ENCODE results near the gene WDR18.

The WDR18 gene, protein sequence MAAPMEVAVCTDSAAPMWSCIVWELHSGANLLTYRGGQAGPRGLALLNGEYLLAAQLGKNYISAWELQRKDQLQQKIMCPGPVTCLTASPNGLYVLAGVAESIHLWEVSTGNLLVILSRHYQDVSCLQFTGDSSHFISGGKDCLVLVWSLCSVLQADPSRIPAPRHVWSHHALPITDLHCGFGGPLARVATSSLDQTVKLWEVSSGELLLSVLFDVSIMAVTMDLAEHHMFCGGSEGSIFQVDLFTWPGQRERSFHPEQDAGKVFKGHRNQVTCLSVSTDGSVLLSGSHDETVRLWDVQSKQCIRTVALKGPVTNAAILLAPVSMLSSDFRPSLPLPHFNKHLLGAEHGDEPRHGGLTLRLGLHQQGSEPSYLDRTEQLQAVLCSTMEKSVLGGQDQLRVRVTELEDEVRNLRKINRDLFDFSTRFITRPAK

DNA sequence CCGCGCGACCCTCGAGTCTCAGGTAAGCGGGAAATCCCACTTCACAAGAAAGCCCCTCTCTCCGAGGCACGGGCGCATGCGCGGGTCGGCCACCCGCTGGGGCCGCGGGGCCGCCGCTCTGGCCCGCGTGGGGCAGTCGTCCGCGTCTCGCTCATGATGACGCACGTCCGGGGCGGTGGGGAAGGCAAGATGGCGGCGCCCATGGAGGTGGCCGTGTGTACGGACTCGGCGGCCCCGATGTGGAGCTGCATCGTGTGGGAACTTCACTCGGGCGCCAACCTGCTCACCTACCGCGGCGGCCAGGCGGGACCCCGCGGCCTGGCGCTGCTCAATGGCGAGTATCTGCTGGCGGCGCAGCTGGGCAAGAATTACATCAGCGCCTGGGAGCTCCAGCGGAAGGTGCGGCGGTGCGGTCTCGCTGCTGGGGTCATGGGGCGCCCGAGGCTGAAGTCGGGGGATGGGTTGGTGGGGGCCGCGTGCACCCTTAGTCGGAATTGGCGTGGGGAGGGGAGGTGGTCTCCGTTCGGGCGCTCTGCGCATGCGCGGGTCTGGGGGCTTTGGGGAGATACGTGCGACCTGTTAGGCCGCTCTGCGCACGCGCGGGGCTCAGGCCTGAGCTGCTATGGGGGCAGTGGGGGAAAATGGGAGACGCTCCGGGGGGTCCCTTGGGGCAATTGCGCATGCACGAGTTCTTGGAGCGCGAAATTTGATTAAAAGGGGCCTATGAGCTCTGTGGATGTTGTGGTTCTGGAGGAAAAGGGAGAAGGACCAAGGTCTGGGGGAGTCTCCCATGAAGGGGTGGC is at the start of gene WDR18:
TSS of gene WDR18 (plus strand) at position 181 of the 803 bp plus-strand sequence. CDS start at position 190, 9 bp downstream.
- DNase-seq (ENCODE audit: low spot score), result peak; percentile 89

DNA sequence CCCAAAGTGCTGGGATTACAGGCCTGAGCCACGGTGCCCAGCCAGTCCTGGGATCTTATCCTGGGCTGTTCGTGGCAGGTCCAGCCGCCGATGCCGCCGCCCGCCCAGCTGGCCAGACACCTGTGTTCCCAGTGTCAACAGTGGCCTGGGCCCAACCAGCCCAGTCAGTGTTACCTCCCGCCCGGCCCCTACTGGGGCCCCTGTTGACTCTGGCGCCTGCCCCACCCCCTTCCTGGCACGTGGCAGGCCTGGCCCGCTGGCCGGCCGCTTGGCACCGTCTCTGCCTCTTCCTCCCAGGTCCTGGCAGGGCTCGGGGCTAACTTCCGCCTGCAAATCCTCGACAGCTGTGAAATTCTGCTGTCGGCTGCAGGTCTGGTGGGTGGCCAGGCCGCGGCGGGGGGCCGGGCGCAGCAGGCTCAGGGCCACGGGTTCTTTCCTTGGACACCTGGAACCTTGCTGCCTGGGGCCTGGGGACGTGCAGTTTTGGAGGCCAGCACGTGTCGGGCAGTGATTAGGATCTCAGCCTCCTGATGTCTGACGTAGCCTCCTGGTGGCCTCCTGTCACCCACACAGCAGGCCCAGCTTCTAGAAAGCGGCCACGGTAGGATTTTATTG is 49.2 kb upstream of the WDR18 start:
- DNase-seq (ENCODE audit: low spot score), result no peak

DNA sequence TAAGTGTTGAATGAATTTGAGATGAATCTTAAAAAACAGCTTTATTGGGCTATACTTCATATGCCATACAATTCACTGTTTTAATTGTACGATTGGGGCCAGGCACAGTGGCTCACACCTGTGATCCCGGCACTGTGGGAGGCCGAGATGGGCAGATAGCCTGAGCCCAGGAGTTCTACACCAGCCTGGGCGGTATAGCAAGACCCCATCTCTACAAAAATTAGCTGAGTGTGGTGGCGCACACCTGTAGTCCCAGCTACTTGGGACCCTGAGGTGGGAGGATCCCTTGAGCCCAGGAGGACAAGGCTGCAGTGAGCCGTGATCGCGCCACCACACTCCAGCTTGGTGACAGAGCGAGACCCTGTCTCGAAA is 48.0 kb upstream of the WDR18 start:
- no peak for DNase-seq (ENCODE audit: low spot score)

DNA sequence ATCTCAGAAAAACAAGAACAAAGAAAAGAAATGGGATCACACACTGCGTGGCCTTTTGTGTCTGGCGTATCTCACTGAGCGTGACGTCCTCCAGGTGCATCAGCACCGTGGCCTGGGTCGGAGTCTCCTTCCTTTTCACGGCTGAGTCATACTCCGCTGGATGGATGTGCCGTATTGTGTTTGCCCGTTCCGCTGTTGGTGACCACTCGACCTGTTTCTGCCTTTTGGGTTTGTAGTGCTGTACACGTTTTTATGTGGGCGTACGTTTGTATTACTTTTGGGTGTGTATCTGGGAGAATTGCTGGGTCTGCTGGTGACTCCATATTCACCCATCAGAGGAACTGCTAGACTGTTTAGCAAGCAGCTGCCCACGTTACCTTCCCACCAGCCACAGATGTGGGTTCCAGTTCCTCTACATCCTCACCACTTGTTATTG is 46.9 kb upstream of the WDR18 start:
- peak; percentile 48 for DNase-seq (ENCODE audit: low spot score)

DNA sequence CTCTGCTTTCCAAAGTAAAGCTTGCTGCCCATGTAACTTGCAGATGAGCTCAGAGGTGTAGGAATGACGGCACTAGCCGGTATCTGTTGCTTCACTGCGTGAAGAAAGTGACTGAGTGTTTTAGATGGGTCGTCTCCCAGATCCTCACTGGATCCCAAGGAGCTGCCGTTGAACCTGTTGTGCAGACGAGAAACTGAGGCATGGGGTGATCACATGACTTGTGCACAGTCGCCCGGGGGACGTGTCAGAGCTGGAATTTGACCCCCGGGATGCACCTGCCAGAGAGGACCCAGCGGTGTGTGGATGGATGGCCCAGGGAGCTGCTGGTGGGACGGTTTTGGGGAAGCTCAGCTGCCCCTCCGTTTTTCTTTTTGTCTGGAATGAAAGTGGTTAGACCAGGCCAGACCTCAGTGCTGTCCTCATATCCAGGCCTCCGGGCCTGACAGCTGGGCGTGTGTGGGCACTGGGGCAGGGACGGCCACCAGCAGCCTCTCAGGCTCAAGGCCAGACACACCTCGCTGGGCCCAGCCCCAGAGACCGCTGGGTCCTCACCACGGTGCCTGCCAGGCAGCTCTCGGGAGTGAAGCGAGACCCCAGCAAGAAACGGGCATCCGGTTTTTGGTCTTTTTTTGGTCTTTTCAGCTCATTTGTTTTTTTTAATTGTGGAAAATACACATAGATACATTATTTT is 45.8 kb upstream of the WDR18 start:
- DNase-seq (ENCODE audit: low spot score), result no peak

DNA sequence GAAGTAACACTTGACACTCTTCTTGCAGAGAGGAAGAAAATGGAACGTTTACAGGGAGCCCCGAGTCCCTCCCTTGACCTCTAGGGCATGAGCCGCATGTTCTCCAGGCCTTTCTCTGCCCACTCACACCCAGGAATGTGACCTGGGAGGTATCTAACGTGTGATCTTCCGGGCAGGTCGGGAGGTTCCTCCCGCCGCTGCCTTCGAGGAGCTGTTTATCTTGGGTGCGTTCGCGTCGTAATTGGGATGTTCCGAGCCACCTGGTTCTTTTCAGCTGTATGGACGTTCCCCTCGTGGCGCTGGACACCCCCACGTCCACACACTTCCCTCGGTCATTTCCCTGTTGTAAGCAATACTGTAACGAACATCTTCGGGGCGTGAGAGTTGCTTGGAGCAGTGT is 44.7 kb upstream of the WDR18 start:
- no peak for DNase-seq (ENCODE audit: low spot score)

DNA sequence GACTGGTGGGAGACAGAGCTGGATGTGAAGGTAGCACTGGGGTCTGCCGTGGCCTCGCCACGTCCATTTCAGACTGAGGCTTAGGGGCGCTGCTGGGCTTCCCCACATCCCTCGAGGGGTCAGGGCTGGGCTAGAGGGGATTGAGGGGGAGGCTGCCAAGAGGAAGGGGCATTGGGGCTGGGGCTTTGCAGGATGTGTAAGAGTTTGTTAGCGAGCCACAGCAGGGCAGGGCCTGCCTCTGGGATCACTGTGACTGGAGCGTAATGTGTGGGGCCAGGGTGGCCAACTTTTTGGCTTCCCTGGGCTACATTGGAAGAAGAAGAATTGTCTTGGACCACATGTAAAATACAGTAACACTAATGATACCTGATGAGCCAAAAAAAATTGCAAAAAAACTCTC is 44.2 kb upstream of the WDR18 start:
- no peak for DNase-seq (ENCODE audit: low spot score)

DNA sequence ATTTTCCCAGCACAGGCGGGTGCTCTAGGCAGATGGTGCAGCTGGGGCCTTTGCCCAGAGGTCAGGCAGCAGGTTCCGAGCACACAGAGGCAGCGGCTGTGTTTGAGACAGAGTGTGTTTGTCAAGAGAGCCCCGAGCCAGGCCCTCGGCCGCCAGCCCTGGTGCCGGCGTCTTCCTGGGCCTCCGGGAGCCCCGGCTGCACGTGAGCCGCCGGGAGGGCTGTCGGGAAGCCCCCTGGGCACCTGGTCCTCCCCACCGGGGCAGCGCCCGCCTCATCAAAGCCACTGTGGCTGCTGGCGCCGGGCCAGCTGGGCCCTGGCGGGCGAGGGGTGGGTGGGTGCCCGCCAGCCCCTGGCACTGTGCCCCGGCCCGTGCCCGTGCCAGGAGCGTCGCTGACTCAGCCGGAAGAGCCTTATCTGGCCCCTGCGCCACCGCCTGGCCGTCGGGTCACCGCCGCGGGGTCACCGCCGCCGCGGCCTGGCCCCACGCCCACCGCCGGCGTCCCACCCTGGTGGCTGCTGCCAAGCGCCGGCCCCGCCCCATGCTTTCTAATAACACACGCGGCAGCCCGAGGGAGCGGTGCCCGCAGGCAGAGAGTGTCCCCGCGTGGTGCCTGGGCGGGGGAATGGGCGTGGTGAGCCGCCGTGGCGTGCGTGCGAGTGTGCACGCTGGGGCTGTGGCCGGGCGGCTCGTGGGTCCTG is 43.4 kb upstream of the WDR18 start:
- DNase-seq (ENCODE audit: low spot score), result peak; percentile 74

DNA sequence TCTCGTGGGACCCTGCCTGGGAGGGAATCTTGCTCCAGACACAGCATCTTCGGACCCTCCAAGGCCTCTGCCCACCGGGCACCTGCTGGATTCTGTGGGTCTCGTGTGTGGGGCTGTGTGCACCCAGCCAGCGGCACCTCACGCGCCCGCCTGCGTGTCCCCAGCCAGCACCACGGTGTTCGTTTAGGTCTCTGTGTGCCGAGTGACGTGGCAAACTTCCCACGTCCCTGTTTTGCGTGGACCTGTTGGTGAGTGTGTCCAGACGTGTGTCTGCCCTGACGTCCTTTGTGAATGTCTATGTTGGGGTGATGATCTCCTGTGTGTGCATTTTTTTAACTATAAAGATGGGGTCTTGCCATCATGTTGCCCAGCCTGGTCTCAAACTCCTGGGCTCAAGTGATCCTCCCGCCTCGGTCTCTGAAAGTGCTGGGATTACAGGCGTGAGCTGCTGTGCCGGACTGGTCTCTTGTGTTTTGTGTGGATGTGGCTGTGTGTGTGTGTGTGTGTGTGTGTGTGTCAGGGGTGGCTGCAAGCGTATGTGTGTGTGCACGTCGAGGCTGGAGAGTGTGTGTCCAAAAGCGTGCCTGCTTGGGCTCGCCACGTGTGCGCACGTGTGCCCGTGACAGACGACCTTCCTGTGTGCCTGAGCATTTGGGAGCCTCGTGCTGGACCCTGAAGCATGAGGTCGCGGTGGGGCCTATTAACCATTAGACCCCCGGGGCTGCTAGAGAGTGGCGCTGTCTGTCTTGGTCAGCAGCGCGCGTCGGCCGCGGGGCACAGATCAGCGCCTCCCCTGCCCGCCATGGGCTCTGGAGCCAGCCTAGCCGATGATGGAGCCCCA is 42.6 kb upstream of the WDR18 start:
- no peak for DNase-seq (ENCODE audit: low spot score)

DNA sequence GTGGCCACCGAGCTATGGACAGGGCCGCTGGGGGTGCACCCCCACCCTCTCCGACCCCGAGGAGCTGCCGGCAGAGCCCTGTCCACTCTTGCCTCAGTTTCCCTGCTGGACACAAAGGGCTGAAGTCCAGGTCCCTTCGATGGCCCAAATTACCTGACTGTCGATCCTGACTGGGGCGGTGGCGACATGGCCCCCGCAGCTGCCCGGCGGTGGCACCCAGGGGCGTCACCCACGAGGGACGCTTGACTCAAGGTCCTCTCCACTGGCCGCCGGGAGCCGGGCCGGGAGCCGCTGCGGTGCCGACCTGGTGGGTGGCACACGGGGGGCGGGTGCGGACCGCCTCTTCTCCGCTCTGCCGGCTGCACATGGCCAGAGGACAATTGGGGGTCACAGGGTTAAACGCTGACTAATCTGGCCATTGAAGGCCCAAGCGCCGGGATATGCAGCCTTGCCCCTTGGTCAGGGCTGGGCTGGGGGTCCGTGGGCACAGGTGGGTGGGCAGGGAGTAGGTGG is 42.0 kb upstream of the WDR18 start:
- DNase-seq (ENCODE audit: low spot score), result no peak

DNA sequence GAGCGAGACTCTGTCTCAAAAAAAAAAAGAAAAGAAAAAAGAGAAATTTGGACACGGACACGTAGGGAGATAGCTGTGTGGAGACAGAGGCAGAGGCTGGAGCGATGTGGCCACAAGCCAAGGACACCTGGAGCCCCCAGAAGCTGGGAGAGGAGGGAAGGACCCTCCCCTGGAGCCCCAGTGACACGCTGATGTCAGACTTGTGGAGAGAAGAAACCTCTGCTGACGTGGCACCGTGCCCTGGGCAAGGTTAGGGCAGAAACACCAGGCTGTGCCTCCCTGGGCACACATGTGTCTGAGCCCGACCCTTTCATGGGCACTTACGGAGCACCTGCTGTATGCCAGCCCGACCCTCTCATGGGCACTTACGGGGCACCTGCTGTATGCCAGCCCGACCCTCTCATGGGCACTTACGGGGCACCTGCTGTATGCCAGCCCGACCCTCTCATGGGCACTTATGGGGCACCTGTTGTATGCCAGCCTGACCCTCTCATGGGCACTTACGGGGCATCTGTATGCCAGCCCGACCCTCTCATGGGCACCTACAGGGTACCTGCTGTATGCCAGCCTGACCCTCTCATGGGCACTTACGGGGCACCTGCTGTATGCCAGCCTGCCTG is 40.5 kb upstream of the WDR18 start:
- no peak for DNase-seq (ENCODE audit: low spot score)

DNA sequence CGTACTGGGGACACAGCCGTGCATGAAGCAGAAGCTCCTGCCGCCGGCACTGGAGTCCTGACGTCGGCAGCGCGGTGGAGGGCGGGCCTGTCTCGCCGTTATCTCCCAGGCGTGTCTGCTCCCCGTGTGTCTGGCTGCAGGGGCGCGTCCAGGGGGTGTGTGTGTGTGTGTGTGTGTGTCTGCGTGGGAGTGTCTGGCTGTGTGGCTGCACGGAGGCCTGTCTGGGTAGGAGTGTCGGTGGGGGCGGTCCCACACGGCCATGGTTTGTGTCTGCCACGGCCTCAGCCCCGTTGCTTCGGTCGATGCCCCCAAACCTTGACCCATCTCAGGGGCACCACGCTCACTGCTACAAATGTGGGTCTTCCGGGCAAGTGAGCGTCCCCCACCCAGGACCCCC is 40.0 kb upstream of the WDR18 start:
- DNase-seq (ENCODE audit: low spot score), result no peak

DNA sequence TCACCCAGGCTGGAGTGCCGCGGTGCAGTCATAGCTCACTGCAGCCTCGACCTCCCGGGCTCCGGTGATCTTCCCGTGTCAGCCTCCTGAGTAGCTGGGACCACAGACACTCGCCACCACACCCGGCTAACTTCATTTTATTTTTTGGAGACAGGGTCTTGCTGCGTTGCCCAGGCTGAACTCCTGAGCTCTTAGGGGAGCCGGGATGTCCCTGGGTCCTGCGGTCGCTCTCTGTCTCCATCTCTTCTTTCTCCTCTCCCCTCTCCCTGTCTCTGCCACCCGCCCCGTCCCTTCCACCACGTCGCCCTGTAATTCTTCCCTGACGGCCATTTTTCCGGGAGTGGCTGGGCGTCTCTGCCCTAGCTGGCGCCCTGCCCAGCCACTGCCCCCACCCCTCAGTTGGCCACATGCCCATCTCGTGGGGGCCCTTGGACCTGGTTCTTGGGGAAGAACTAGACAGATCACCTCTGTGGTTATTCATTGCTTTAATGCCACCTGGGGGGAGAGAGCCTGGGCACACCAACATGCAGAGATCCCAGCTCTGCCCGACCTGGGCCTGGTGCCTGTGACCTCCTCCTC is 39.4 kb upstream of the WDR18 start:
- no peak for DNase-seq (ENCODE audit: low spot score)

DNA sequence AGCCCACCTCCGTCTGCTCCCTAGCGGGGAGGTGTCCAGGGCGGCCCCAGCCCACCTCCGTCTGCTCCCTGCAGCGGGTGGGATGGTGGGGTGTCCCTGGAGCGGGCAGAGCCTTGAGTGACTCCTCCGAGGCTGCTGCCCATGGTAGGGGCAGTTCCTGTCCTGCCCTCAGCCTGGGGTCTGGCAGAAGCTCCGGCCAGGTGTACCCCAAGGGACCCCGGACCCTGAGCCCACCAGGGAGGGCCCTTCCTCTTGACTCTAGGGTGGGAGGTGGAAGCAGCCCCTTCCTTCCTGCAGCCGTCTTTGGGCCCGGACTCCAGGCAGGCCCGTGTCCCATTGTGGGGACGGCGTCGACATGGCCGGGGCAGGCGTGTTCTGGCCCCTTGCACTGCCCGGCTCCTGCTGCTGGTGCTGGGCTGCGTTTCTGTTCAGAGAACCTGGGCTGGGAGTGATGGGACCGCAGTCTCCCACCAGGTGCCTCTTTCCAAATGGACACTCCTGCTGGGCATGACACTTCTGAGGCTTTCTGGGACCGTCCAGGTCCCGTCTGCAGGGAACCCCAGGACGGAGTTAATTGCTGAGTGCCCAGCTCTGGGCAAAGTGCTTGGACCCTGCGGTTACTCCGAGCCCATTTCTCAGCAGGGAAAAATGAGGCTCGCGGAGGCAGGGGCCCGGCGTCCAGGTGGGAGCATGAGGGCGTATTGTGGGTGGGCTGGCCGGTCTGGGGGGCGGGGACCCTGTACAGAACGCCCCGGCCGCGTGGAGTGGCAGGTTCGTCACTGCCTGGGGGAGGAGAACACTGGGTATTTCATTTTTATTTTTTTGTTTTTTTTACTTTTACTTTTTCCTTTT is 38.5 kb upstream of the WDR18 start:
- no peak for DNase-seq (ENCODE audit: low spot score)

DNA sequence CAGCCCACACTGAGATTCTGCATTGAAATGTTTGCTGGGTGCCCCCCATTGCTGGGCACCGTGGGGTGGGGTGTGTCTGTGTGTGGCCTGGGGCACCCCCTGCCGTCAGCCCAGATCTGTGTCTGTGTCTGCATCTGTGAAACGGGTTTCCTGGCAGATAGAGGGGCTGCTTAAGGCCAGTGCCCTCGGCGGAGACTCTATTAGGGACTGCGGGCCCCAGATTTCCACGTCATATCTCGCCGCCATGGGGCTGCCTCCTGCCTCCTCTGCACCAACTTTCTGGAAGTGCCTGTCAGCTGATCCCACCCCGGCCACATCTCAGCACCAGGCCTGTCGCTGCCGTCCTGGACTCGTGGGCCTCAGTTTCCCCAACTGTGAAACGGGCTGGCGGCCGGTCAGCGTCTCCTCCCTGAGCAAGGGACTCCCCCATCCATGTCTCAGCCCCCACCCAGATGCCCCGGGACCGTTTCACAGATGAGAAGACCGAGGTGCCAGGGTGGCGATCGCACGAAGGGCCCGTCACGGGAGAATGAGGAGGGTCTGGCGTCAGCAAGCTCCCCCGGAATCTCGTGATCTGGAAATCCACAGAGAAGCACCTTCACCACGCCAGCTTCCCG is 36.9 kb upstream of the WDR18 start:
- no peak for DNase-seq (ENCODE audit: low spot score)

DNA sequence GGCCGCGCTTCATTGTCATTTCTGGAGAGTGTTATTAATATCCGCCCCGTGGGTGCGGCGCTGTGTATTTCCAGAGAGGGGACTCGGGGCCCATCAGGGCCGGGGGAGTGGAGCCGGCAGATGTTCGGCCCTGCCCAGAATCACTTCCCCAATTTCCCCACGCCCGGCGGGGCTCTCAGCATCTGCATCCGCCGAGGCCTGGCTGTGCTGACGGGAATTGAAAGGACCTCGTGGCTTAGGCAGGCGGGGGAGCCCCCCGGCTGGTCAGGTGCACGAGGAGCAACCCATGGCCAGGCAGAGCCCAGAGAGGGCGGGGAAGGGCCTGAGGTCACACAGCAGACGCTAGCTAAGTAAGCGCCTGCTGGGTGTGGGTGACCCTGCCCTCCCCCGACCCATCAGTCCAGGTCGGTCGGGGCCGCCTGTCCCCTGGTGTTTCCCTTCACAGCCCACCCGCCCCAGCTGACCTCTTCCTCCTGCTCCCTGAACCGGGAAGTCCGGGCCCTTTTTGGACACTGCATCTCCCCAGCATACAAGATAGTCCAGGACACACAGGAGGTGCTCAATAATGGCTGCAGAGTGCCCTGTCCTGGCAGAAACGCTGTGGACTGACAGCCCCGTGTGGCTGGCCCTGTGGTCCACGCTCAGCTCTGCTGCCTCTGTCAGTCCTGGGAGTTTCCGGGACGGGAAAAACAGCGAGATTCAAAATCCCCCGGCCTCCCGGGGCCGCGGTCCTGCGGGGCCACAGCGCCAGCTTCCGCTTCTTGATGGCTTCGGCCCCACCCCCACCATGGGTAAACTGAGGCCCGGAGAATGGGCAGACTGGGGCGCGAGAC is 36.2 kb upstream of the WDR18 start:
- no peak for DNase-seq (ENCODE audit: low spot score)

DNA sequence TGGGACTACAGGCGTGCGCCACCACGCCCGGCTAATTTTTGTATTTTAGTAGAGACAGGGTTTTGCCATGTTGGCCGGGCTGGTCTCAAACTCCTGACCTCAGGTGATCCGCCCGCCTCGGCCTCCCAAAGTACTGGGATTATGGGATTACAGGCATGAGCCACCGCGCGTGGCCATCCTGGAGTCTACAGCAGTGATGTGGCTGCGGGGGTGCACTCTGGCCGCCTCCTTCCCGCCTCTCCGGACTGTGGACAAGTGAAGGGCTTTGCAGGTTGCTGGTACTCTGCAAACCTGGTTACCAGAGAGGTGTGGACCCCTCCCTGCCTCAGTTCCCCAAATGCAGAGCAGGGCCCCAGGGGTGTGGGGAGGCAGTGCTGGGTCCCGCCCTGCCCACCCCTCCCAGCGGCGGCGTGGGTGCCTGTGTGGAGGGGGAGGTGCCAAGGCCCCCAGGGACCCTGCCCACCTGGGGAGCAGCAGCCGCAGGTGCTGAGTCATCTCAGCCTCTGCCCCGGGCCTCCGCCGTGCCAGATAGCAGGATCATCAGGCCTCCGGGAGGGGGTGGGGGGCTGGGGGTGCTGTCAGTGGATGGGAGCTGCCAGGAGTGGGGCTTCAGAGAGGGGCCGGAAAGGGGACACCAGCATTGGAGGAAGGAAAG is 35.2 kb upstream of the WDR18 start:
- no peak for DNase-seq (ENCODE audit: low spot score)
